HG03039 (cell line): ENCODE data around the gene FAM118B.
"Not testable (repeated sequence)": the region's sequence is repeated elsewhere in the genome, so short reads cannot be mapped to it uniquely, and the experiment has no call there.

ENCODE experiments used
- ATAC-seq: cut with Tn5 transposase; IDR thresholded peaks from one replicate; pipeline ENCODE4 v1.9.1; 2021; ENCODE audit warnings: mild to moderate bottlenecking, moderate library complexity; ENCODE audit not compliant: unreplicated experiment

FAM118B gene

GRCh38 chr11:126308771-126309170 lies 97.2 kb downstream of the FAM118B start:
- not testable (repeated sequence) for ATAC-seq

GRCh38 chr11:126310200-126310991 lies 98.8 kb downstream of the FAM118B start:
- ATAC-seq: peak; percentile 44

- no peak for ATAC-seq
Measured at GRCh38 chr11:126310992-126311310, 99.4 kb downstream of the FAM118B start.

GRCh38 chr11:126311401-126312291 lies 100.1 kb downstream of the FAM118B start:
- ATAC-seq: peak; percentile 47
